ENCODE measurements around the gene SLC8A1. TPM values are rescaled to one million over a fixed set of nuclear protein-coding genes. Genes with fewer than 3 reads are reported as not detected.

The SLC8A1 gene
- total RNA-seq, 1 experiment from 2014 or later = 1.7 TPM

DNA sequence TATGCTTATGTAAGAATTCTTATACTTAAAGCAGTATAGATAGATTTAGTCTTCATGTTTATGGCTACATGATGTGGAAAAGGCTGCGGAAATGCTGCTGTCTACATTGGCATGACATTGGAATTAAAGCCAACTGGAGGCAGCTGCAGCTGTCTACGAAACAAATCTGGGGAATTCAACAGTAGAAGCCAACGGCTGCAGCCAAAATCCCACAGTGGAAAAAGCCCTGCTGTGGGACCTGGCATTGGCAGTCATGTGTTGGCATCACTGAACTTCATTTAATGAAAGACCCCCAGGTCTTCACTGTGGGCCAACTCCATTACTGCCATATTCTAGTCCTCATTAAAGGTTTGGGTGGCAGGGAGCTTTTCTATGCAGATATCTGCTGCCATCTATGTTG is 223.6 kb downstream of the SLC8A1 start:
- H3K18ac ChIP-seq (ENCODE audit: insufficient read length, low read depth, low read length) = no peak overlapping the region
- no peak overlapping the region for H2BK120ac ChIP-seq (ENCODE audit: low read depth, low read length, poor library complexity, severe bottlenecking)
- H3K4me3 Mint-ChIP-seq = no peak overlapping the region
- DNase-seq = no peak
- no peaks in the 10 kb centered on the region for H3K23me2 ChIP-seq (ENCODE audit: insufficient read length, low read depth, low read length, poor library complexity, severe bottlenecking)
- H3K27me3 ChIP-seq (ENCODE audit: insufficient read depth, low read length) = no peaks in the 10 kb centered on the region
- no peak overlapping the region for H3K27ac Mint-ChIP-seq
- no peak overlapping the region for H3K23ac ChIP-seq (ENCODE audit: insufficient read length, low read depth, low read length)
- H3K36me3 Mint-ChIP-seq (ENCODE audit: insufficient read depth in 1 of 3, low read depth in 3 of 3) = no peaks in the 10 kb centered on the region
- no peaks in the 10 kb centered on the region for H3K27me3 Mint-ChIP-seq (ENCODE audit: low read depth)
- peaks cover 2 to 3% of the 10 kb centered on the region in 2 experiments; a peak in 3 of 5 replicates for H3K9me3 Mint-ChIP-seq
- H3K4me2 ChIP-seq (ENCODE audit: insufficient read depth, insufficient read length, low read length) = no peak overlapping the region
- H4K5ac ChIP-seq (ENCODE audit: insufficient read length, low read depth, low read length) = no peak overlapping the region
- H3K4me1 ChIP-seq (ENCODE audit: insufficient read depth, low read length) = peaks cover 9% of the 10 kb centered on the region
- H2AFZ ChIP-seq (ENCODE audit: low read length) = no peak overlapping the region
- H2BK20ac ChIP-seq (ENCODE audit: low read depth, low read length, poor library complexity, severe bottlenecking) = no peak overlapping the region
- no peak overlapping the region for H2BK15ac ChIP-seq (ENCODE audit: low read depth, low read length)
- no peaks in the 10 kb centered on the region for H3K9me3 ChIP-seq (ENCODE audit: control insufficient read depth, low read depth, low read length)
- no peak overlapping the region for H3T11ph ChIP-seq (ENCODE audit: low read length)
- H3K79me1 ChIP-seq (ENCODE audit: insufficient read depth, low read depth, low read length, poor library complexity, severe bottlenecking) = no peaks in the 10 kb centered on the region
- TF ChIP-seq, protein P1, sequence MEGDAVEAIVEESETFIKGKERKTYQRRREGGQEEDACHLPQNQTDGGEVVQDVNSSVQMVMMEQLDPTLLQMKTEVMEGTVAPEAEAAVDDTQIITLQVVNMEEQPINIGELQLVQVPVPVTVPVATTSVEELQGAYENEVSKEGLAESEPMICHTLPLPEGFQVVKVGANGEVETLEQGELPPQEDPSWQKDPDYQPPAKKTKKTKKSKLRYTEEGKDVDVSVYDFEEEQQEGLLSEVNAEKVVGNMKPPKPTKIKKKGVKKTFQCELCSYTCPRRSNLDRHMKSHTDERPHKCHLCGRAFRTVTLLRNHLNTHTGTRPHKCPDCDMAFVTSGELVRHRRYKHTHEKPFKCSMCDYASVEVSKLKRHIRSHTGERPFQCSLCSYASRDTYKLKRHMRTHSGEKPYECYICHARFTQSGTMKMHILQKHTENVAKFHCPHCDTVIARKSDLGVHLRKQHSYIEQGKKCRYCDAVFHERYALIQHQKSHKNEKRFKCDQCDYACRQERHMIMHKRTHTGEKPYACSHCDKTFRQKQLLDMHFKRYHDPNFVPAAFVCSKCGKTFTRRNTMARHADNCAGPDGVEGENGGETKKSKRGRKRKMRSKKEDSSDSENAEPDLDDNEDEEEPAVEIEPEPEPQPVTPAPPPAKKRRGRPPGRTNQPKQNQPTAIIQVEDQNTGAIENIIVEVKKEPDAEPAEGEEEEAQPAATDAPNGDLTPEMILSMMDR (conservative IDR thresholded peaks at IDR 0.05) = no peak
- H4K8ac ChIP-seq (replicated peaks; ENCODE audit: insufficient read length, low read depth, low read length) = no peak overlapping the region
- peaks cover 27% of the 10 kb centered on the region in 2 experiments for H3K4me1 Mint-ChIP-seq
- H3K27ac ChIP-seq (ENCODE audit: insufficient read length, low read depth, low read length) = no peak overlapping the region
- H2BK12ac ChIP-seq (ENCODE audit: insufficient read length, low read depth, low read length) = no peak overlapping the region
- H4K91ac ChIP-seq (ENCODE audit: insufficient read length, low read depth, low read length) = no peak overlapping the region
- no peak overlapping the region for H3K4ac ChIP-seq (ENCODE audit: low read depth, low read length)
- no peak overlapping the region for H2BK5ac ChIP-seq (ENCODE audit: insufficient read length, low read length)
- H3K56ac ChIP-seq (ENCODE audit: insufficient read length, low read depth, low read length) = no peak overlapping the region
- H2AK5ac ChIP-seq (ENCODE audit: insufficient read length, low read length) = no peak overlapping the region
- H3K14ac ChIP-seq (ENCODE audit: insufficient read depth, low read length) = no peak overlapping the region
- no CpG with 5 or more reads among the region's 3 CpGs for WGBS (ENCODE audit: extremely low coverage, insufficient read length, low lambda C conversion rate)
- H3K9ac ChIP-seq (ENCODE audit: extremely low read depth, insufficient read length, low read length) = no peak overlapping the region
- H4K20me1 ChIP-seq (ENCODE audit: control insufficient read depth, insufficient read depth, insufficient read length) = no peaks in the 10 kb centered on the region
- no peaks in the 10 kb centered on the region for H3K79me2 ChIP-seq (ENCODE audit: insufficient read depth, low read length)

Data from H9 (cell line).